ENCODE results near the gene DUSP8.

DUSP8 gene

GRCh38 chr11:1553808-1554594, 18.1 kb downstream of the DUSP8 start:
- no peak for DNase-seq (ENCODE audit: low read depth)

- DNase-seq (ENCODE audit: low read depth) = no peak
Measured at GRCh38 chr11:1549338-1550330, 22.4 kb downstream of the DUSP8 start.

- peak; percentile 47 for DNase-seq (ENCODE audit: low read depth)
Measured at GRCh38 chr11:1548221-1549070, 23.6 kb downstream of the DUSP8 start.

- DNase-seq (ENCODE audit: low read depth) = no peak
Measured at GRCh38 chr11:1547467-1548098, 24.5 kb downstream of the DUSP8 start.

GRCh38 chr11:1546536-1547466, 25.3 kb downstream of the DUSP8 start:
- peak; percentile 36 for DNase-seq (ENCODE audit: low read depth)

GRCh38 chr11:1546077-1546535, 26.0 kb downstream of the DUSP8 start:
- DNase-seq (ENCODE audit: low read depth) = no peak

GRCh38 chr11:1545432-1545831, 26.6 kb downstream of the DUSP8 start:
- DNase-seq (ENCODE audit: low read depth) = no peak

- no peak for DNase-seq (ENCODE audit: low read depth)
Measured at GRCh38 chr11:1544536-1544935, 27.5 kb downstream of the DUSP8 start.

GRCh38 chr11:1543606-1544263, 28.3 kb downstream of the DUSP8 start:
- DNase-seq (ENCODE audit: low read depth) = no peak

GRCh38 chr11:1542267-1542666, 29.8 kb downstream of the DUSP8 start:
- DNase-seq (ENCODE audit: low read depth) = no peak

- no peak for DNase-seq (ENCODE audit: low read depth)
Measured at GRCh38 chr11:1541474-1542204, 30.4 kb downstream of the DUSP8 start.

GRCh38 chr11:1540074-1540473, 32.0 kb downstream of the DUSP8 start:
- no peak for DNase-seq (ENCODE audit: low read depth)

GRCh38 chr11:1538153-1538552, 33.9 kb downstream of the DUSP8 start:
- no peak for DNase-seq (ENCODE audit: low read depth)

- no peak for DNase-seq (ENCODE audit: low read depth)
Measured at GRCh38 chr11:1536065-1536843, 35.8 kb downstream of the DUSP8 start.

- no peak for DNase-seq (ENCODE audit: low read depth)
Measured at GRCh38 chr11:1534682-1535081, 37.4 kb downstream of the DUSP8 start.

GRCh38 chr11:1534171-1534570, 37.9 kb downstream of the DUSP8 start:
- no peak for DNase-seq (ENCODE audit: low read depth)

GRCh38 chr11:1533342-1533725, 38.7 kb downstream of the DUSP8 start:
- DNase-seq (ENCODE audit: low read depth) = no peak

Measured in iris pigment epithelial cell (primary cell).